Umbilical cord (tissue), 2 donors: ENCODE measurements around the gene ARHGAP42. TPM values are rescaled to one million over a fixed set of nuclear protein-coding genes. Genes with fewer than 3 reads are reported as not detected.
A peak's percentile ranks its signal among the peaks of the same experiment; 100 is the strongest.

ENCODE experiments used
- DNase-seq: peaks from one replicate; pipeline ENCODE4 v3.0.0-alpha.2; 2015; ENCODE audit warnings: low spot score
- total RNA-seq: library from RNA; depleted of rRNA; stranded (reverse); fragments of >200 nt; gene quantifications from one replicate; pipeline ENCODE4 v1.2.3, GENCODE V29; 2014; ENCODE audit warnings: low replicate concordance; ENCODE audit not compliant: insufficient read depth

Gene ARHGAP42
- total RNA-seq, 1 donor from 2014 or later, result 18.5 TPM

DNA sequence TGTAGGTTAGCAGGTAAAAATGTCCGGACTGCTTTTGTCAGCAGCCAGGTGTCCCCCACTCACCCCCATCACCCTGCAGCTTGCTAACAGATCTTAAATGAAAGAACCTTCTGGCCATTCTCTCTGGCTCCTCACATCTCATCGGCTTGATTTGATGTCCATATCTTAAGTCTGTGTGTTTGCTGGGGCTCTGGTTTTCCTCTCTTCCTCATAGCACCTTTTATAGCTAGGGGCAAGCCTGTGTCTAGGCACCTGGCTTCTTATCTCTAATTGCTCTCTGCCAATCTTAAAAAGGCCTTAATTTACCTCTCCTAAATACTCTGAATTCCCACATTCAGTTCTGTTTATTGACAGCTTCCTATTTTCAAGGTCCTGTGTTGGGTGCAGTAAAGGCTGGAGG, 72.0 kb downstream of the ARHGAP42 start:
- DNase-seq, result no peak

DNA sequence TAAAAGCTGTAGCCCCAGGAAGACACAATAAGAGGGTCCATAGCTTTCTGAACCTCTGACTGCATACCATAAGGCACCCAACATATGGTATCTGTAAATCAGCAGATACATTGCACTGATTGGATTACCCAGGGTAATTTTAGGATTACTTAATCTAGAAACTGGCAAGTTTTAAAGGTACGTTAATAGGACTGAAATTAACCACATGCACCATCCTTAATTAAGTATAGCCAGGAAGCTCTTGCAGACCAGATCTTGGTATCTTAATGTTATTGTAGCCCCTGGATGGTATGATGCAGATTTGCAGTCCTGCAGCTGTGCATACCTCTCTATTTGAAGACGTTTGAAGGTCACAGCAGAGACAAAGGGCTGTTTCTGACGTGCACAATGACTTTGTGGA, 72.8 kb downstream of the ARHGAP42 start:
- DNase-seq, result no peak

DNA sequence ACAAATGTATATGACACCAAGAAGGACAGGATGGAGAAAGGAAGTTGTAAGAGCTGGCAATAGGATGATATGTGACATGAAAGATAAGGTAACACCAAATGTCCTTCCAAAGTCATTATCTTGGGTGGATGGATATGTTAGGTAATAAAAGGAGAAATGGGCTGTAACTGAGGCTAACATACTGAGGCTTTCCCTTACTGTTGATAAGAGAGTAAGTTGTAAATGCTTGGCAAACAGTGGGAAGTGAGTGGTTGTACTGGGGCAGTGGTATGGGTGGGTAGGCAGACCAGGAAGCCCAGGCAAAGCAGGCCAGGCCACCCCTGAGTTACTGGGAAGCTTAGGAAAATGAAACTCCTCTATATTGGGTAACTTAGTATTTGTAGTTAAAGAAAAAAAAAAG, 73.7 kb downstream of the ARHGAP42 start:
- DNase-seq, result no peak

DNA sequence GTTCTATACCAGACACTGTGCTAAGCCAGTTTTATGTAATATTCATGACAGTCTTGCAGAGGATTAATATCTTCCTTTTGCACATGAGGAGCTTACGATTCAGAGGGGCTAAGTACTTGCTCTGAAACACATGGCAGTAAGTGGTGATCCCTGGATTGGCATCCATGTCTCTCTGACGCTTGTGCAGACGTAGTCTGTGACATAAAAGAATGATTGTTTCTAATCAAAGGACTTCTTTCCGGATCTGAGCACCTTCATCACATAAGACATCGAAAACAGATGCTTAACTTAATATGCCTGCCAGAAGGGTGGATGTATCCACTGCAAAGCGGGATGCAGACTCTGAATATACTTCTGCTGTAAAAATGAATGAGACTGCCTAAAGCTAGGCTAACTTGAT, 74.8 kb downstream of the ARHGAP42 start:
- DNase-seq, result peak; percentile 80

DNA sequence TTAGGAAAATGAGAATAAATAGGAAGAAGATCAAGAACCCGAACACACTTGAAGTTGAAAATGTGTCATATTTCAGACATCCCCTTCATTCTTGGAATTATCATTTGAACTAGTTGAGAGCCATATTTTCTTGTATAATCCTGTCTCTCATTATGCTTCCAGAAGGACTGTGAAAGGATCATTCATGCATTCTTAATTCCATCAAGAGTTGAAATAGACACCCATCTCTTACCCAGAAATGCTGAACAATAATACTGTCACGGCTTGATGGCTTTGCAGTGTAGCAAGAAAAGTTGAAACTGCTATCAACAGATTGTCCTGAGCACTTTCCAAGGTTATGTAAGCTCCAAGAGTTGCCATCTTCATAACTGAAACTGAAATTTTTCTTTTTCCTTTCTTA, 79.7 kb downstream of the ARHGAP42 start:
- no peak for DNase-seq

DNA sequence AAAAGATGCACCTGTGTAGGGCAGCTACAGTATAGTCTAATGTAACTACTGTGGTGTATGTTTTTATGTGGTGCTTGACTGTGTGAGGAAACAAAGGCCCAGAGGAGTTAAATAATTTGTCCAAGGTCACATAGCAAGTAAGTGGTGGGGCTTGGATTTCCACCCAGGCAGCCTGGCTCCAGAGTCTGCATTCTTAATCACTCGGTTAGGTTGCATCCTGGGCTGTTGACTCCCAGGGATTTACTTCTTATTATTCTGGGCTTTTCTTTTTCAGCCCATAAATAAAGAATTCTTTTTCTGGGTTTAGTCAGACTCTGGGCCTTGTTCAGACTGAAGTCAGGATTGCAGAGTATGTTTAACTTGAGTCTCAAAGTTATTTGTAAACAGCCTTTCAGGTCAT, 82.1 kb downstream of the ARHGAP42 start:
- DNase-seq, result peak; percentile 38

DNA sequence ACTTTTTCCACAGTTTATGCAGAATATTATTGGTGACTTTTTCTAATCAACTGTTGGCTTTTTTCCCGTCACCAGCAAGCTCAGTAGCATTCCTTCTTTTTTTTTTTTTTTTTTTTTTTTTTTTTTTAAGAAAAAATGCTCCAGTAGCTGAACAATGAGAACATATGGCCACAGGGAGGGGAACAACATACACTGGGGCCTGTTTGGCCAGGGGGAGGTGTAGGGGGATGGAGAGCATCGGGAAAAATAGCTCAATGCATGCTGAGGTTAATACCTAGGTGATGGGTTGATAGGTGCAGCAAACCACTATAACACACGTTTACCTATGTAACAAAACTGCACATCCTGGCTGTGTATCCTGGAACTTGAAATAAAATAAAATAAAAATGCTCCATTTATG, 82.5 kb downstream of the ARHGAP42 start:
- DNase-seq, result no peak

DNA sequence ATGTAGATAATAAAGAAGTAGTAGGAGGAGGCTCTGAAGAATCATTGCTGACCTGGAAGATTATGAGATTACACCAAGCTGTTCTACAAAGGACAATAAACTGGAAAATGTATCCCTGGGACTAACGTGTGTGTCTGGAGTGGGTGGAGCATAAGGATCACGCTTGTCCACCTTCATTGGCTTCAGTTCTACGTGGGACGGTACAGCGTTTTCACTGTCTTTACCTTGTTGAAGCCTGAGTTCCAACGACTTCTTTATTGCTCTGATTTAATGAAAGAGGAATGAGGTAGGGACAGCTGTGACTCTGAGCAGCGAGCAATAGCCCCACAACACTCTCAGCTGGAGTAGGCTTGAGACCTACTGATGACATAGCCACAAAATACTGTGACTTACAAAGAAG, 87.0 kb downstream of the ARHGAP42 start:
- no peak for DNase-seq

DNA sequence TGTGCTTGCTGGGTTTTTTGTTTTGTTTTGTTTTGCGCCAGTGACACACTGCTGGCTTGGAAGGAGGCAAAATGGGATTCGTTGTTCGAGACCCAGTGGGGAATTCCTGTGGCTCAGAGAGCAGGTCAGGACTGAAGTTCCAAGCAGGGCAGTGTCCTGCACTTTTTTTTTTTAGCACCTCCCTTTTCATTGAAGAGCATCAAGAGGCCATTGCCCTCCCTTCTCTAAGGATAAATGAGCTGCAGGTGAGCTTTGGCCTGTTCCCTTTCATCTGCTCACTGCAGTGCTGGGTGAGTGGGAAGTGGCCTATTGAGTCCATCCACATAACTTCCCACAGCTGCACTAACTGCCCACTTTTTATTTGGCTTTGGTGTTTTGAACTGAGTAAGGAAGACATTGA, 87.8 kb downstream of the ARHGAP42 start:
- DNase-seq, result no peak

DNA sequence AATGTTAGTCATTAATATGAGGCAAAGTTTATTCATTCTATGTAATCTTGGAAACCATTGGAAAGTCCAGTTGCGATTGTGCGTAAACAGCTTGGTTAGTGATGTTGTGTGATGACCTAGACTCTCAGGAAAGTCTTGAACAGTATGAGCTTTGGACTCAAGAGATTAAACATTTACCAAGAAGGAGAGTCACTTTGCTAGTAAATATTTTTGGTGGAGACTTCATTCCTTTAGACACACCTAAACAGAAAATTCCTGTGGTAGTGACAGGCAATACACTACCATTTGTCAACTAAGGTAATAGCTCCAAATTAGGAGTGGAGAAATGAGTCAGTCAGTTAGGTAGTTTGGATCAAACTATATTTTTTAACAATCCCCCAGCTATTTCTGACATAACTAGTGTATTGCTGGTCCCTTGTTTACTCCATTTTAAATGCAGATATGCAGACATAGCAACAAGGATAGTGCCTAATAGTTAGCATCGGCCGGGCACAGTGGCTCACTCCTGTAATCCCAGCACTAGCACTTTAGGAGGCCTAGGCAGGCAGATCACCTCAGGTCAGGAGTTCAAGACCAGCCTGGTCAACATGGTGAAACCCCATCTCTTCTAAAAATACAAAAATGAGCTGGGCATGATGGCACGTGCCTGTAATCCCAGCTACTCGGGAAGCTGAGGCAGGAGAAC, 89.3 kb downstream of the ARHGAP42 start:
- no peak for DNase-seq

DNA sequence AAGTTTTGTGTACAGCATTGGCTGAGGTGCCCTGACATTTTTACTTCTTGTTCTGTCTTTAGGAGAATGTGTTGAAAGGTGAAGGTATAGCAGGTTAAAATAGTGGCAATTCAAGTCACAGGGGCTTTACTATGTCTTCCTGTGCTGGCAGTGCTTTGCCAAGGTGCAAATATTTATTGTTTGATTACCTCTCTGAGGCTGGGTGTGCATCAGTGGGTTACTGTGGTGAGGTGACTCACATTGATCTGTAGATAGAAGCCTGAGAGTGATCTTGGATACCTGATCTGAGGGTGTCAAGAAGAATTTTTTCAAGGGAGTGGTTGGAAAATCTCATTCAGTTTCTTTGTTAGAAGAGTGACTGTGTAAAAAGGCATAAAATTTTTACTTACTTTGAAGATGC, 90.0 kb downstream of the ARHGAP42 start:
- no peak for DNase-seq

DNA sequence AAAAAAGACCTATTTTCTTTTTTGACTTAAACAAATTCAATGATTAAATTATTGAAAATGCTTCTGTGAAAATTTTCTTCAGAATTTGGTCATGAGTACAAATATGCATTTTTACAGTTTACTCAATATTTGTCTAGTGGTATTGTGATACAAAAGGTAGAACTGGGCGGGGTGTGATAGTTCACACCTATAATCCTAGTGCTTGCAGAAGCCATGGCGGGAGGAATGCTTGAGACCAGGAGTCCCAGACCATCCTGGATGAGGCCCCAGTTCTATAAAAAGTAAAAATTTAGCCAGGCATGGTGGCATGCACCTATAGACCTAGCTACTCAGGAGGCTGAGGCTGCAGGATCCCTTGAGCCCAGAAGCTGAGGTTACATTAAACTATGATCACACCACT, 90.6 kb downstream of the ARHGAP42 start:
- DNase-seq, result no peak

DNA sequence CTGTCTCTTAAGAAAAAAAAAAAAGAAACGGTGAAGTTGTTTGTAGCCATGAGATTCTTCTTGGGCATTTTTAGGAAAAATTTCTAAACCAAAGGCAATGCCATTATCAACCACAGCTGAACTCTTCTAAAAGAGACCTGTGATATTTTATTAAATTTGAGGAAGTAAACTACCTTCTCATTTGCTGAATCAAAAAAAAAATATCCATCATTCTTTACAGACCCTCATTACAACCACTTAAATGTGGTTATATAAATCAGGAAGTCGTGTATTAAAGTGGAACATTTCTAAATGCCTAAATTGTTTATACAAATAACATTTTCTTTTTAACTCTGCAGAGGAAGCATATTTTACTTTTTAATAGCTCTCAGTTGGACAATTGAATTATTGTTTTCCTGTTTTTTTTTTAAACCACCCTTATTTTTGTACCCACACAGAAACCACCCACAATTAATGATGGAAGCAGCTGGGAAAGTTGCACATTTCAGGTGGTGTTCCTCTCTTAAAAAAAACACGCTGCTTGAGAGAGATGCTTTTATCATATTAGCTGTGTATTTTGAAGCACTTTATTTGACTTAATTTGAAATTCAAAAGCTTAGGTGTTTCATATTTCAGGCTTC, 91.2 kb downstream of the ARHGAP42 start:
- no peak for DNase-seq

DNA sequence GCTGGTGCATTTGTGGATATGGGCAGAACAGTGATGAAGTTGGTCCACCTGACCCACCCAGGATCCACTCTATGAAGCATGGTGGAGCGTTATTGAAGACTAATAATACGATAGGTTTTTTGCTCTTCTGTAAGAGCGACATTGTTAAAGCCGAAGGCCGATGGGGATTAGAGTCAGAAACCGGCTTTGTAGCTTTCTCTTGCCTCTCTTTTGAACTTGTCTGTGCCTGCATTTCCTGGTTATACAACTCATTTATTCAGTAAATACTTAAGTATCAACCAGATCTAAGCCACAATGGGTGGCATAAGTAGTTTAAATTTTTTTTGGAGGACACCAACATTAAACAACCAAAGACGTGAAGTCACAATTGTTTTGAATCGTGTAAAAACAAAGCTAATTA, 93.4 kb downstream of the ARHGAP42 start:
- DNase-seq, result no peak

DNA sequence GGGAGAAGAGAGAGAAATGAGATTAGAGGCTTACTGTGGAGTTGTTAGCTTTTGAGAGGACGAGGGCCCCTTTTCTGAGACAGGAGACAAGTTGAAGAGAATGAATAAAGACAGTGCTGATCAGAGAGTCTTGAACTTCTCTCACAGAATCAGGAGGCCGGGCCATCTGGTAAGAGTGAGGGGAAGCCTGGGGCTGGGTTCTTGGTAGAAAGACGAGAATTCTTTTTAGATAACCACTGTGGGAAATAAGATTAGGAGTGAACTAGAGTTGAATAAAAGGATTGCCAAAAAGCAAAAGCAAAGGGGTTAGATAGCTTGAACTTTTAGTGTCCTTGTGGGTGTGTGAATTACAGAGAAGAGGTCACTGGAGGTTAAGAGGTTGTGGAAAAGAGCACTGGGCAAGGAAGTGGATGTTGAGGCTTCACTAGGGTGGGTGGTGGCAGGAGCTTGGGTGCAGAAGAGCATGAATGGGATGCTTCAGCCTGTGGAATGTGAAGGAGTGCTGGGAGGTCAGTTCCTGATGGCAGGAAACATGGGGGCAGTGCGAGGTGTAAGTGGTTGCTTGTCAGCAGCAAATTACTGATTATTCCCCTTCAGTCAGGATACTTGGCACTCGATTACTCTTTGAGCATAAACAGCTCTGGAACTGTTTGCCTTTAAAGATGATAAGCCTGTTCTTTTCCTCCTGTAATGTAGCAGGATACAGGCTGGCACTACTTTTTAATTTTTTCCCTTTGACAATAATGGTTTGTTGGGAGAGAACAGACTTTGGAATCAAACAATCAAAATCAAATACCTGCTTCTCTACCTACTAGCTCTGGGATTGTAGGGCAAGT, 98.3 kb downstream of the ARHGAP42 start:
- peak; percentile 34 for DNase-seq

DNA sequence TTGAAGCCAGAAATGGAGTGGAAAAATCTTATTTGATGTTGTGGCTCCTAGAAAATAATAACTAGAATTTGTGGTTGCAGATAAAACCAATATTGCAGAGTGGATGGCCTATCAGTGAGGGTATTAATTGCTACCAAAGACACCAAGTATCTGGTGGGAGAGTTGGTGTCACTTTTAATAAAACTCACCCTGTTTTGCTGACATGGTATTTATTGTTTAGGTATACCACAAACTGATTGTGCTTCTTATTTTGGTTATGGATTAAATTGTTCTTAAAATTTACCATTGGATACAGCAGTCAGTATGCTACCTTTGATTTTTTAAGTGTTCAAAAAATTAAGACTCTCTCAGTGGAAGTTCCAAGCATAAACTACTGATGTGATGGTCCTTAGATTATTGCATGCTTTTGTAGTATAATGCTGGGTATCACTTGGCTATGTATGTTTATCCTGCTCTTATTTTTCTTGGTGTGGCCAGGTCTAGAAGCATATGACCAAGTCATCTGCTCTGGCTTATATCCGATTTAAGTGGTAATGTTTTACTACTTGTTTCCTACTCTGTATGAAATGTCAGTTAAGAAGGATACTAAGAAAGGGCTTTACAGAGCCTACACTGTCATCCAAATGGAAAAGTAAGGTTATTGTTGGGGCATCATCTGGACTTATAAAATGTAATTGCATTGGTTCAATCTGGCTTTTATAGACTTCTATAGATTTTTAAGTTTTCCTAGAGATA, 101.6 kb downstream of the ARHGAP42 start:
- peak; percentile 89 for DNase-seq

DNA sequence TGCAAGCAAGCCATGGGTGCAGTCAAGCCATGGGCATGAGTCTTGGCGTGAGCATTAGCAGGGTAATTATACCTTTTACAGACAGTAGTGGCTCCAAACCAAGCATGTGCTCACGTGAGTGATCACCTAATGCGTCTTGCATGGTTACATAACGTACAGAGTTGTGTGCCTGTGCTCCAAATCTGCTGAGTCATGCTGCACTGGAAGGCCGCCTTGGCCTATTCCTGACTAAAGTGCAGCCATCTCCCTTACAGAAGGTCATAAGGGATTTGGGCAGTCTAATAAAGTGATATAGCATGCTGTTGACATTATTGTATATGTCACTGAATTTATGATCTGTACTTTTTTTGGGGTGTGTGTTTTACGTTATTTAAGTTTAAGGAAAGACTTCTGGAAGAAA, 102.4 kb downstream of the ARHGAP42 start:
- peak; percentile 45 for DNase-seq

DNA sequence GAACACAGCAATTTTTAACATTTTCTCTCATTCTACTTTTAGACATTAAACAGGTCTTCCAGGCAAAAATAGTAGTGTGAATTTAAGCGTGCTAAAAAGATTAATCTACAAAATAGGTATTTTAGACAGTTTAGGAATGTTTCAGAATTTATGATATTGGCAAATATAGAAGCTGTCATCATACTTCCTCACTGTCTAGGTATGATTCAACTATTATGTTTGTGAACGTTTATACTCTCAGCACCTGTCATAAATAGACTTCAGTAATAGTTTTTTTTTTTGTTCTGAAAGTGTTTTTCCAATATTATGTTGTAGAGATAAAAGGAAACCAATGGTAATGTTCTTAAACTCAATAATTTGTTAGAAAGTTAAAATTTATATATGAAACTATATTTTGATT, 103.0 kb downstream of the ARHGAP42 start:
- DNase-seq, result no peak

DNA sequence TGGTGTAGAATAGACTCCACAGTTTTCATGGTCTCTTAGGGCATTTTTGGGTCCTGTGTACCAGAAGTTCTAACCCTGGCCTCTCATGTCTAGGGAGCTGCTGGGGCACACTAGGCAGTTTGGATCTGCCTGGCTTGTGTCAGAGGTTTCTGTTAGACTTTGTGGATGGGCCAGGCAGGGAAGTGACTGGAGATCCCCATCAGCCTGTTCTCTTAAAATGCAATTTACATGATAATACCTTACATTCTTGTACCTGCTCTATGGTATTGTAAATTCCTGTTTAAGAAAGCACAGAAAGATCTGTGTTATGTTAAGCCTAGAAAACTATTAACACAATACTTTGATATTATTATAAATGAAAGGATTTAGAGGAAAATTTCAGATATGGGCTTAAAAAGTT, 104.0 kb downstream of the ARHGAP42 start:
- no peak for DNase-seq

DNA sequence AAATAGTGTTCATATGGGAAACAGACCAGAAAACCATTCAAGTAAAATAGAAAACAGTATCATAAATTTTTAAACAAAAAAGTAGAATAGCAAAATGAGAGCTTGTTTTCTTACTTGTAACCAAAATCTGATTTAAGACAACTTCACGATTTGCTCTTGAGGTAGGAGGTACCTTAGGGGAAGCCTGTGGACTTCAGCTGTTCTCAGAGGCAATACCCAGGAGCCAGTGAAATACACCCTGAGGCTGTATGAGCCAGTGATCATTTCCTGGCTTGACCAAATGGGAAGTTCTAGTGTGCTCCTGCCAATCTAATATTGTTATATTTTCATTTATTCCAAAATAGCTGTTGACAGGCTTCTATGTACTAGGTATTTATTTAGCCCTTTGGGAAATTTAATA, 104.8 kb downstream of the ARHGAP42 start:
- DNase-seq, result no peak

DNA sequence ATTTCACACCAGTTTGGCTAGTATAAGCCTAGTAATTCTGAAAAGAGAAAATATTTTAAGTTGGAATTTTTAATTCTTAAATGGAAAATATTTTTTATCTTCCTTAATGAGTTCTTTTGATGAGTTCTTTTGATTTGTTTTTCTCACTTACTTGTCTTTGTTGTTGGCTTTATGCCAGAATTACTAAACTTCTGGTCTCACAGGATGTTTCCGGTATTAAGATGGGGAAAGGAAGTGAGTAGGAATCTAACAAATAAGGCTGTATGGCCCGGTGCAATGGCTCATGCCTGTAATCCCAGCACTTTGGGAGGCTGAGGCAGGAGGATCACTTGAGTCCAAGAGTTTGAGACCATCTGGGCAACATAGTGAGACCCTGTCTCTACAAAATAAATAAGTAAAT, 106.4 kb downstream of the ARHGAP42 start:
- DNase-seq, result no peak

DNA sequence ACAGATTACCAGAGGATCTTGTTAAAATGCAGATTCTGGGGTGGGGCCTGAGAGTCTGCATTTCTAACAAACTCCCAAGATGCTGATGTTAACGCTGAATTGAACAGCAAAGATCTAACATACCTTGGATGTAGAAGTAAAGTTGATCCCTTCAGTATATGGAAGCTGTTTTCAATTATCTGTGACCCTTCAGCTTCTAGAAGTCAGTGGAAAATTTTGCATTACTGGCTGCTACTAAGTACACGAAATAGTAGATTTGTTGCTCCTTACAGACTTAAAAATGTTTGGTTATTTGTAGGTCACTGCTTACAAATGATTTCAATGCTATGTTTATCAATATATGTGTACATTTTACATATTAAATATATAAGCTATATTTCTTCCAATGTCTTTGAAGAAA, 107.4 kb downstream of the ARHGAP42 start:
- DNase-seq, result no peak
